Fibroblast of peridontal ligament (primary cell): ENCODE results near the gene CFAP410.
"Not testable (repeated sequence)": the region's sequence is repeated elsewhere in the genome, so short reads cannot be mapped to it uniquely, and the experiment has no call there.

Experiments used
- DNase-seq: peaks from one replicate; pipeline ENCODE4 v3.0.0-alpha.2; 2010; ENCODE audit errors: extremely low read depth

Gene CFAP410

GRCh38 chr21:44350773-44351481, 11.7 kb upstream of the CFAP410 start:
- no peak for DNase-seq

GRCh38 chr21:44349847-44350772, 10.9 kb upstream of the CFAP410 start:
- no peak for DNase-seq

GRCh38 chr21:44349416-44349846, 10.2 kb upstream of the CFAP410 start:
- DNase-seq, result no peak

GRCh38 chr21:44348861-44349260, 9.7 kb upstream of the CFAP410 start:
- no peak for DNase-seq

- DNase-seq, result no peak
Measured at GRCh38 chr21:44347911-44348451, 8.8 kb upstream of the CFAP410 start.

GRCh38 chr21:44345495-44345894, 6.3 kb upstream of the CFAP410 start:
- no peak for DNase-seq

GRCh38 chr21:44344541-44345183, 5.5 kb upstream of the CFAP410 start:
- no peak for DNase-seq

- not testable (repeated sequence) for DNase-seq
Measured at GRCh38 chr21:44342981-44343380, 3.8 kb upstream of the CFAP410 start.

- DNase-seq, result not testable (repeated sequence)
Measured at GRCh38 chr21:44341726-44342458, 2.7 kb upstream of the CFAP410 start.

GRCh38 chr21:44337941-44338895, 972 bp downstream of the CFAP410 start:
- DNase-seq, result peak; percentile 45

- DNase-seq, result peak; percentile 39
Measured at GRCh38 chr21:44337449-44337848, 1.7 kb downstream of the CFAP410 start.

- no peak for DNase-seq
Measured at GRCh38 chr21:44335266-44336059, 3.7 kb downstream of the CFAP410 start.

- no peak for DNase-seq
Measured at GRCh38 chr21:44334329-44335030, 4.7 kb downstream of the CFAP410 start.

- no peak for DNase-seq
Measured at GRCh38 chr21:44333509-44334328, 5.5 kb downstream of the CFAP410 start.

GRCh38 chr21:44332965-44333364, 6.2 kb downstream of the CFAP410 start:
- no peak for DNase-seq

- no peak for DNase-seq
Measured at GRCh38 chr21:44332383-44332782, 6.8 kb downstream of the CFAP410 start.

- no peak for DNase-seq
Measured at GRCh38 chr21:44331650-44332307, 7.4 kb downstream of the CFAP410 start.
